Activated CD4-positive, alpha-beta T cell treated with anti-CD3 and anti-CD28 coated beads for 48 hours (primary cell): ENCODE results near the gene SEPTIN1.
A peak's percentile ranks its signal among the peaks of the same experiment; 100 is the strongest.
"Not testable (repeated sequence)": the region's sequence is repeated elsewhere in the genome, so short reads cannot be mapped to it uniquely, and the experiment has no call there.

Experiments
- DNase-seq: peaks from one replicate; pipeline ENCODE4 v3.0.0-alpha.2; 2020

Gene SEPTIN1

GRCh38 chr16:30399435-30400186, 17.2 kb upstream of the SEPTIN1 start:
- DNase-seq: no peak

DNA sequence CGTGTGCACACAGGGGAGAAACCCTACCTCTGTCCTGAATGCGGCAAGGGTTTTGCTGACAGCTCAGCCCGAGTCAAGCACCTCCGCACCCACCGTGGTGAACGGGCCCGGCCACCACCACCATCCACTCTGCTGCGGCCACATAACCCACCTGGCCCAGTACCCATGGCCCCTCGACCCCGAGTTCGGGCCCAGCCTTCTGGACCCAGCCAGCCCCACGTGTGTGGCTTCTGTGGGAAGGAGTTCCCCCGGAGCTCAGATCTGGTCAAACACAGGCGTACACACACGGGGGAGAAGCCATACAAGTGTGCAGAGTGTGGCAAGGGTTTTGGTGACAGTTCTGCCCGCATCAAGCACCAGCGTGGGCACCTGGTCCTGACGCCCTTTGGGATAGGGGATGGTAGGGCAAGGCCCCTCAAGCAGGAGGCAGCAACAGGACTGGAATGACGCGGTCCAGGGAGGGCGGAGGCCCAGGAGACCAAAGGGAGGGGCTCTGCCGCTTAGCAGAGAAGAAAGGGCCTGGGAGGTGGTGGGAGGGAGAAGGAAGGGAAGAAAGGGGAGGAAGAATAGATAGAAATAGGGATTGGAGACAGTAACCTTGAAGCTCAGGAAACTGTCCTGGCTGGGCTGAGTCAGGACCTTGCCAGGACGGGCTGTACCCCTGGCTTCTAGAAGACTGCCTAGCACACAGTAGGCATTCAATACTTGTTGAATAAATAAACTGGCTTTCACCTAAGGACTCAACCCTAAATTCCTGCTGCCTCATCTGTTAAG, 16.5 kb upstream of the SEPTIN1 start:
- no peak for DNase-seq

- DNase-seq: peak; percentile 15
Observed at GRCh38 chr16:30397776-30398660, 15.7 kb upstream of the SEPTIN1 start.

- no peak for DNase-seq
Observed at GRCh38 chr16:30397056-30397455, 14.7 kb upstream of the SEPTIN1 start.

DNA sequence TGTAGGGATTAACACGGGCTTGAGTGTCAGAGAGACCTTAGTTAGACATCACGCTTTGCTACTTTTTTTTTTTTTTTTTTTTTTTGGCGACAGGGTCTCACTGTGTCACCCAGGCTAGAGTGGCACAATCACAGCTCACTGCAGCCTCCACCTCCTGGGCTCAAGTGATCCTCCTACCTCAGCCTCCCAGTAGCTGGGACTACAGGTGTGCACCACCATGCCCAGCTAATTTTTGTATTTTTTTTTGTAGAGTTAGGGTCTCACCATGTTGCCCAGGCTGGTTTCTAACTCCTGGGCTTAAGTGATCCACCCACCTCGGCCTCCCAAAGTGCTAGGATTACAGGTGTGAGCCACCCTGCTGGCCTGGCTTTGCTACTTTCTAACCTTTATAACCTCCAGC, 14.3 kb upstream of the SEPTIN1 start:
- DNase-seq: not testable (repeated sequence)

DNA sequence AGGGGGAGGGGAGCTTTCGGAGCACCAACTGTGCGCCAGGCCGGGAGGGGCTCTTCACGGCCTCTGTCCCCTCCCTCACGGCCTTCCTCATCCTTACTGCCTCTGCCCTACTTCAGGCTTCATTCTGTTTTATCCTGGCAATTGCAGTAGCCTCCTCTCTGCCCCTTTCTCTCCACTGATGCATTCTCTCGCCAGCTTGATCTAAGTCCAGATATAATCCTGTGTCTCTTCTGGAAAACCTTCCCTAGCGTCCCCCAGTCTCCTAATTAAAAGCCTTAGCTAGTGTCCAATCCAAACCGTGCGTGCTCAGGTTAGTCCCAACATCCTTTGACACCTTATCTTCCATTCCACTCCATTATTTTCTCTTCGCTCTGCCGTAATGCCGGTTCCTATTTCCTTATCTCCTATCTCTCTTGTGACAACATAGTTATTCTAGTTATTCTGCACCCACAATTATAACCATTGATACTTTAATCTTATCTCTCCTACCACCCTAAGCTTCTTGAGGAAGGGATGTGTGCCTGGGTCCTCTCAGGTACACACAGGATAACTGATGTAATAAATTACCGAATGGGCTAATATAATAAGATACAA, 13.7 kb upstream of the SEPTIN1 start:
- no peak for DNase-seq

DNA sequence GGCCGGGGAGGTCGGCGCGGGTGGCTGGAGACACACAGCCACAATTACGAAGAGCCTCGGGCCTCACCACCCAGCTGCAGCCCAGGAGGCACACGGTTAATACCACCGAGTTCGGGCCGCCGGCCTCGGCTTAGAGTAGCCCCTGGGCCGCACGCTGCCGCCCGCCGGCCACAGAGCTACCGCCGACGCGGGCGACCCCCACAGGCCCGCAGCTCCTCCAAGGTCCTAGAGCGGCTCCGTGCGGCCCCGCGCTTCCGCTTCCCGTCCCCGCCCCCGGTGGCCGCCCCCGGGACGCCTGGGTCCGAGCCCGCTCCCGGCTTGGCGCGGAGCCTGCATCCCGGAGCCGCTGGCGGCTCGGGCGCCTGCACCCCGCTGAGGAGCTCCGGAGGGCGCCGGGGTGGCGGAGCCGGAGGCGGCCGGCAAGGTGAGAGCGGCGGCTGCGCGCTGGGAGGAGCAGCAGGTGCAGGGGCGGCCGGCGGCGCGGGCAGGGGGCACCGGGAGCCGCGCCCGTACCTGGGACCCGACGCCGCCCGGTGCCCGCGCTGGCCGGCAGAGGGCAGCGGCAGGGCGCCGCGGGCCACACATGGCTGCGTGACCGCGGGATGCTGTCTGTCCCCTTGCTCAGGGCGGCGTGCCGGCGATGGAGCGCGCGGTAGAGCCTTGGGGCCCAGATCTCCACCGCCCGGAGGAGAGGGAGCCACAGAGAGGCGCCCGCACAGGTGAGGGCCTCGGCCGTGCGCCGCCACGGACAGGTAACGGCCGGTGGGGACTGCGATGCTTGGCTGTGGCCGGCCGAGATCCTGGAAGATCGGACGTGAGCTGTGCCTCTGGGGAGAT, 13.0 kb upstream of the SEPTIN1 start, which contains the start of gene ZNF48:
ZNF48 (plus strand) TSS at position 266 of the 837 bp plus-strand sequence; CDS start at position 641, 375 bp downstream.
- peak; percentile 61 for DNase-seq

DNA sequence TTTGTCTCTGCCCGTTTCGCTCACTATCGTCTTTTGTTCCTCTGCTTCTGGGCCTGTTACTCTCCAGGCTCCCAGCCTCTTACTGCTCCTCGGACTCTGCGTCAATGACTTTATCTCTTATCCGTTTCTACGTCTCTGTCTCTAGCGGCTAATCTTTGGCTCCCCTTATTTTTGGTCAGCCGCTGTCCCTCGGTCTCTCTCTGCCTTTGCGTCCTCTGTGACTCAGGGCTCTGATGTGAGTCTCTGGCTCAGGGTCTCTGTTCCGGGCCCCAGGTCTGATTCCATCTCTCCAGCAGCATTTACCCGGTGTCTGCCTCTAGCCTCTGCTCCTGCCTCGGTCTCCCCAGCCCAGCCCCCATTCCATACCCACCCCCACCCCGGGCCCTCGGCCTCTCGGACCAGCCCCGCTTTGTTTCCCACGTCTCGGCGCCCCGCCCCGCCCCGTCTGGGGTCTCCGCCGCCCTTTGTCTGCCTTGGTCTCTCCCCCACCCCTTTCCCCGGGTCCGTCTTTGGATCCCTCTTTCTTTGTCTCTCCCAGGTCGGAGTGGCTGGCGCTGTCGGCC, 12.3 kb upstream of the SEPTIN1 start:
- no peak for DNase-seq

- no peak for DNase-seq
Observed at GRCh38 chr16:30383521-30383920, 1.2 kb upstream of the SEPTIN1 start.

DNA sequence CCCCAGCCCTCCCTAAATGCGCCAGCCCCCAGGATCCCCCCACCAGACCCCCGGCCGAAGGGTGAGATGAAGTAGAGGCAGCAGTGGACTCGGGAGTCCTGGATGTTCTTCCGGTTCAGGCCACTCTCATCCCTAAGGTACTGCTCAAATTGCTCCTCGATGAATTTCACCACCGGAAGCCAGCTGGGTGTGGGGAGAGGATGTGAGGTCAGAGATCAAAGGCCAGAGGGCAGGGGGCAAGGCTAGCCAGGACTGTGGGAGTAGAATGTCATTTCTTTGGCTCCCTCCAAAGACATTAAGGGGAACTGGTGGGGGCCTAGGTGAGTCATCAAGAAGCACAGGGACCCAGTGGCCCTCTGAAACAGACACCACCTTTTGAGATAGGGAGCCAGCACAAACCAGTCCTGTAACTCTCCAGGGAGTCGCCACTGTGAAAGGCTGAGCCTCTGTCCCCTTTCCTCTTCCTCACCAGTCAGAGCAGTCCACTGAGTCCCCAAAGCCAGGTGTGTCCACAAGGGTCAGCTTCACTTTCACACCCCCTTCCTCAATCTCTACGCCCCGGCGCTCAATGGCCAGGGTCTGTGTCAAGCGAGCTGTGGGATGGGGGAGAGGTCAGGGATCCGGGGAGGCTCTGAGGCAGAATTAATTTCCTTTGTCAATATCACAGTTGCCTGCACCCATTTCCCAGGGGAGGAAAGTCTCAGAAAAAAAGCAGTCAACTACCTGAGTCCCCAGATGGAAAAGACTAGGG, 895 bp downstream of the SEPTIN1 start:
- peak; percentile 41 for DNase-seq

DNA sequence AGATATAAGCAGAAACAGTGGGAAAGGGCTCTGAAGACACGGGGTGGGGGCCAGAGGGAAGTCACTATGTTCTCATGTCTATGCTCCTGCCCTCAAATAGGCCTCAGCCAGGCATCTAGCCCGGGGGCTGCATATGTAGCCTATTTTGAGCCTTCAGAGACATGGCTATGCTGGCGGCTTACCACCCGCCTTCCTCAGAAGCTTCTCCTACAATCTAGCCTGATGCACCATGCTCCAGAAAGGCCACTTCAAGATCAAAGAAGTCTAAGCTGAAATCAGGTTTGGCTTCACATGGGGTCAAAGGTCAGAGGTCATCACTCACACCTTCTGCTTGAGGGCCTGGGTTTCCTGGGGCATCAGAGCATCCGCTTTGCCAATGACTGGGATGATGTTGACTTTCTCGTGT, 1.6 kb downstream of the SEPTIN1 start:
- no peak for DNase-seq

DNA sequence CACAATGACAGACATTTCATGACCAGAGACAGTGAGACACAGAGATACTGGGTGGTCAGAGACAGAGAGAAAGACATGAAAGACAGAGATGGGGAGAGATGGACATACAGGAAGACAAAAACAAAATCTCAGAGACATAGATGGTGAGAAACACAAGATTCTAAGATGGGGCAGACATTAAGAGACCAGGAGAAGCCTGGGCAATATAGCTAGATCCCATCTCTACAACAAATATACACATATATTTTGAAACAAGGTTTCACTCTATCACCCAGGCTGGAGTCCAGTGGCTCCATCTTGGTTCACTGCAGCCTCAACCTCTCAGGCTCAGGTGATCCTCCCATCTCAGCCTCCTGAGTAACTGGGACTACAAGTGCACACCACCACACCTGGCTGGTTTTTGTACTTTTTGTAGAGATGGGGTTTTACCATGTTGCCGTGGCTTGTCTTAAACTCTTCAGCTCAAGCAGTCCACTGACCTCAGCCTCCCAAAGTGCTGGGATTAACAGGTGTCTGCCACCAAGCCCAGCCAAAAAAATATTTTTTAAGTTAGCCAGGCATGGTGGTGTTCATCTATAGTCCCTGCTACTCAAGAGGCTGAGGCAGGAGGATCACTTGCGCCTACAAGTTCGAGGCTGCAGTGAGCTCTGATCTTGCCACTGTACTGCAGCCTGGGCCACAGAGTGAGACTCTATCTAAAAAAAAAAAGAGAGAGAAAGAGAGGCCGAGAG, 2.1 kb downstream of the SEPTIN1 start:
- DNase-seq: no peak

DNA sequence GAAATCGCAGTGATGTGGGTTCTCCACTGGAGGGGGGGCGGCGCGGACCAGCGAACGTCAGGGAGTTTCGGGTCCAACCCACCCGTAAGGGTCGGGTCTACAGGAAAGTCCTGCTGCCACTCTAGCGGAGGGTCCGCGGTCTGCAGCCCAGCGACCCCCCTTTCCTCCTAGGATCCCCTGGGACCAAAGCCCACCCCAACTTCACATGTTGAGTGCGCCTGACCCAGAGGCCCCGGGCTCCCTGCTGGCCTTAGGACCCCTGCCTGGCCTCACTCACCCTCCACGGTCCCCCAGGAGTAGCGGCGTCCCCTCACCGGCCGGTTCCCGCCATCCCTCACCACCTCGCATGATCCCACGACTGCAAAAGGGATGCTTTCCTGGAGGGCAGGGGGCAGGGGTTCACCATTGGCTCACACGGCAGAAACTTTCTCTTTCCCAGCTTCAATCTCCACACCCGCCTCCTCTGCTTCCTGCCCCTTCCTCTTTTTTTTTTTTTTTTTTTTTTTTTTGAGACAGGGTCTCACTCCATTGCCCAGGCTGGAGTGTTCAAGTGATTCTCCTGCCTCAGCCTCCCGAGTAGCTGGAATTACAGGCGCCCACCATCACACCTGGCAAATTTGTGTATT, 3.1 kb downstream of the SEPTIN1 start:
- DNase-seq: no peak

DNA sequence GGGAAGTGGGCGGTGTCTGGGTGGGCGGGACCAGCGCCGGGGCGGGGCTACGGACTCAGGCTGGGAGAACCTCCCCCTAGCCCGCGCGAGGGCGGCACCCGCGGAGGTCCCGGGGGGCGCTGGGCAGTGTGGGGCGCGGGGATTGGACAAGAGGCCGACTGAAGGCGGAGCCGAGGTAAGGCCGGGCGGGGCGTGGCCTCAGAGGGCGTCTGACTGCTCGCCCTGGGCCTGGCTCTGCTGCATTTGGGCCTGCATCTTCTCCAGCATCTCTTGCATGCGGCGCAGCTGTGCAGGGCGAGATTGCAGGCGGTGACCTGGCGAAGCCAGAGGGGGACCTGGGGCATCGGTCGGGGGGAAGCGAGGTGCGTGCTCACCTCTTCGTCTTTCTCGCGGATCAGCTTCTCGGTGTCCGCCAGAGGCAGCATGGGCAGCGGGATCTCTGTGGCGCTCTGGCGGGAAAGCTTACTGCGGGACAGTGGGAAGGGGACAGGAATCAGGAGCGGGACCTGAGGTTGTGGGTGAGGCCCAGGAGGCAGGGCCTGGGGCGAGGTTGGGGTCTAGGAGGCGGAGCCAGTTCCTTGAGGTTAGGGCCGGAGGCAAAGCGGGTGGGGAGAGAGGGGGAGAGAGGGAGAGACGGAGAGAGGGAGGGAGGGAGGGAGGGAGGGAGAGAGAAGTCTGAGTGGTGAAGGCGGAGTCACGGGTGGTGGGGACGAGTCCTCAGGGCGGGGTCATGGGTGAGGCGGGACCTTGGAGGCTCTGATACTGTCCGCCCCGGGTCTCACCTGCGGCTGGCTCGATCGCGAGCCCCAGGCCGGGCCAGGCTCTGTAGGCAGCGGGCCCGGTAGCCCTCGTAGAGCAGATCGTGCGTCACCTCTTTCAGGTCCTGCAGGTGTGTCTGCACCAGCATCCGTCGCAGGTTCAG, 3.9 kb downstream of the SEPTIN1 start:
- peak; percentile 100 for DNase-seq

- DNase-seq: peak; percentile 87
Observed at GRCh38 chr16:30377812-30378235, 4.5 kb downstream of the SEPTIN1 start.

GRCh38 chr16:30377050-30377811, 5.1 kb downstream of the SEPTIN1 start:
- no peak for DNase-seq

- DNase-seq: no peak
Observed at GRCh38 chr16:30376461-30376902, 5.9 kb downstream of the SEPTIN1 start.
